H1 (cell line): ENCODE data around the gene SENP7. TPM values are rescaled to one million over a fixed set of nuclear protein-coding genes. Genes with fewer than 3 reads are reported as not detected.

Source experiments
- CTCF ChIA-PET: fragments of 300-600 bp; sonication (Branson Sonifier 250); formaldehyde crosslinking; loops from one replicate; lab custom pipeline; 2021; ENCODE audit not compliant: partially characterized antibody; lab: Charles Lee
- POLR2A ChIA-PET: fragments of 300-600 bp; sonication (Branson Sonifier 250); formaldehyde crosslinking; loops from one replicate; lab custom pipeline; 2021; ENCODE audit warnings: inconsistent platforms; ENCODE audit not compliant: partially characterized antibody; lab: Charles Lee
- DNase-seq, 2 experiments: peaks; one replicate each; pipeline versions ENCODE4 v3.0.0 to v3.0.0-alpha.2; 2010 to 2022; ENCODE audit warnings: low spot score in 2 of 2, low read depth in 1 of 2, mixed read lengths in 1 of 2
- FAIRE-seq: peaks from 2 replicates; lab custom pipeline; 2011; peaks lifted over from hg19 to GRCh38; lab: Jason Lieb, UNC
- H2AFZ ChIP-seq: 2 replicates; pipeline ENCODE4 v1.8.1; 2012; ENCODE audit warnings: low read length, inconsistent platforms
- H2AK5ac ChIP-seq: 2 replicates; pipeline ENCODE4 v1.6.1; 2013; ENCODE audit warnings: low read depth, low read length
- H2BK120ac ChIP-seq: replicated peaks from 2 replicates; pipeline ENCODE3; 2013; ENCODE audit warnings: low read depth, low read length, inconsistent platforms
- H2BK12ac ChIP-seq: 2 replicates; pipeline ENCODE4 v1.6.1; 2013; ENCODE audit warnings: low read depth, low read length
- H2BK15ac ChIP-seq: 2 replicates; pipeline ENCODE4 v1.6.1; 2013; ENCODE audit warnings: low read length
- H2BK20ac ChIP-seq: 2 replicates; pipeline ENCODE4 v1.6.1; 2013; ENCODE audit warnings: low read length
- H2BK5ac ChIP-seq: 2 replicates; pipeline ENCODE4 v1.6.1; 2013; ENCODE audit warnings: low read depth, low read length
- H3K14ac ChIP-seq: 2 replicates; pipeline ENCODE4 v1.6.1; 2013; ENCODE audit warnings: inconsistent platforms; ENCODE audit not compliant: insufficient read length
- H3K18ac ChIP-seq: 2 replicates; pipeline ENCODE4 v1.6.1; 2013; ENCODE audit warnings: low read length; ENCODE audit errors: extremely low read depth
- H3K23ac ChIP-seq: 2 replicates; pipeline ENCODE4 v1.6.1; 2013; ENCODE audit warnings: inconsistent platforms; ENCODE audit not compliant: insufficient read length
- H3K23me2 ChIP-seq: 2 replicates; pipeline ENCODE4 v1.6.1; 2013; ENCODE audit warnings: low read depth, low read length
- H3K27ac ChIP-seq: 2 replicates; pipeline ENCODE4 v1.6.1; 2011; ENCODE audit warnings: low read depth, low read length, inconsistent platforms
- H3K27me3 ChIP-seq, 4 experiments: replicated peaks in 1 of 4; 1 replicate in 1 of 4; 2 replicates in 3 of 4; pipeline versions ENCODE4 v1.6.1 to v1.8.1; 2011 to 2013; ENCODE audit warnings: low read length in 3 of 4, mild to moderate bottlenecking in 3 of 4, inconsistent platforms in 2 of 4, mixed read lengths in 2 of 4, moderate library complexity in 1 of 4; ENCODE audit not compliant: control insufficient read depth in 3 of 4, insufficient read depth in 3 of 4; ENCODE audit errors: extremely low read depth in 1 of 4
- H3K36me3 ChIP-seq, 4 experiments: 2 replicates each; pipeline versions ENCODE4 v1.6.1 to v1.8.1; 2011 to 2013; ENCODE audit warnings: mild to moderate bottlenecking in 4 of 4, low read length in 3 of 4, moderate library complexity in 2 of 4, control low read depth in 1 of 4, inconsistent platforms in 1 of 4; ENCODE audit not compliant: insufficient read depth in 4 of 4, control insufficient read depth in 2 of 4
- H3K4ac ChIP-seq: replicated peaks from 2 replicates; pipeline ENCODE3; 2013; ENCODE audit warnings: low read length, low read depth, mixed read lengths, inconsistent platforms; ENCODE audit not compliant: insufficient read length
- H3K4me1 ChIP-seq, 4 experiments: replicated peaks in 1 of 4; 1 replicate in 1 of 4; 2 replicates in 3 of 4; pipeline versions ENCODE4 v1.6.1 to v1.8.1; 2011 to 2013; ENCODE audit warnings: low read length in 3 of 4, inconsistent platforms in 2 of 4, mixed read lengths in 1 of 4; ENCODE audit not compliant: insufficient read depth in 4 of 4, control insufficient read depth in 3 of 4
- H3K4me2 ChIP-seq, 2 experiments: 2 replicates each; pipeline versions ENCODE4 v1.6.1 to v1.8.1; 2011 to 2013; ENCODE audit warnings: low read depth in 2 of 2, low read length in 2 of 2, control low read depth in 1 of 2, inconsistent platforms in 1 of 2, mild to moderate bottlenecking in 1 of 2; ENCODE audit not compliant: insufficient read depth in 1 of 2
- H3K4me3 ChIP-seq, 4 experiments: fragments of 200-600, 300-600 bp in 1 of 4; sonication (generic), shearing (Covaris generic), sonication (Bioruptor Twin) in 1 of 4; 2 replicates each; pipeline versions ENCODE4 v1.5.1 to v1.8.1; 2011 to 2016; ENCODE audit warnings: low read length in 4 of 4, low read depth in 3 of 4, control low read depth in 2 of 4, inconsistent platforms in 2 of 4, mild to moderate bottlenecking in 2 of 4, mixed read lengths in 1 of 4, moderate library complexity in 1 of 4; ENCODE audit not compliant: insufficient read depth in 2 of 4; ENCODE audit errors: extremely low read depth in 1 of 4
- H3K56ac ChIP-seq: replicated peaks from 2 replicates; pipeline ENCODE3; 2013; ENCODE audit warnings: low read depth, mild to moderate bottlenecking, mixed read lengths, low read length, inconsistent platforms; ENCODE audit not compliant: insufficient read length
- H3K79me1 ChIP-seq: 2 replicates; pipeline ENCODE4 v1.6.1; 2013; ENCODE audit warnings: low read depth, low read length, control low read depth
- H3K79me2 ChIP-seq, 2 experiments: 2 replicates each; pipeline versions ENCODE4 v1.6.1 to v1.8.1; 2012 to 2013; ENCODE audit warnings: low read length in 2 of 2, mild to moderate bottlenecking in 2 of 2, inconsistent platforms in 1 of 2; ENCODE audit not compliant: insufficient read depth in 2 of 2, control insufficient read depth in 1 of 2
- H3K9ac ChIP-seq, 4 experiments: replicated peaks in 1 of 4; 1 replicate in 1 of 4; 2 replicates in 3 of 4; pipeline versions ENCODE4 v1.6.1 to v1.8.1; 2011 to 2013; ENCODE audit warnings: low read depth in 3 of 4, low read length in 3 of 4, control low read depth in 2 of 4, mild to moderate bottlenecking in 2 of 4, moderate library complexity in 2 of 4, inconsistent platforms in 1 of 4; ENCODE audit errors: extremely low read depth in 1 of 4
- H3K9me3 ChIP-seq, 2 experiments: 2 replicates each; pipeline versions ENCODE4 v1.6.1 to v1.8.1; 2012 to 2013; ENCODE audit warnings: mild to moderate bottlenecking in 2 of 2, moderate library complexity in 2 of 2, control low read depth in 1 of 2, inconsistent platforms in 1 of 2, low read depth in 1 of 2, low read length in 1 of 2, mixed read lengths in 1 of 2; ENCODE audit not compliant: insufficient read depth in 2 of 2
- H4K20me1 ChIP-seq, 2 experiments: replicated peaks in 1 of 2; 2 replicates each; pipeline versions ENCODE3 to v1.8.1; 2011 to 2013; ENCODE audit warnings: inconsistent platforms in 2 of 2, low read length in 2 of 2, mild to moderate bottlenecking in 1 of 2; ENCODE audit not compliant: insufficient read depth in 2 of 2, control insufficient read depth in 1 of 2
- H4K5ac ChIP-seq: 2 replicates; pipeline ENCODE4 v1.6.1; 2013; ENCODE audit warnings: low read length, low read depth, mixed read lengths, inconsistent platforms; ENCODE audit not compliant: insufficient read length
- H4K8ac ChIP-seq: 2 replicates; pipeline ENCODE4 v1.8.0; 2013; ENCODE audit warnings: mild to moderate bottlenecking, moderate library complexity, low read length, inconsistent platforms; ENCODE audit not compliant: insufficient read depth; ENCODE audit errors: extremely low read depth
- H4K91ac ChIP-seq: replicated peaks from 2 replicates; pipeline ENCODE3; 2013; ENCODE audit warnings: low read length, mixed read lengths, inconsistent platforms; ENCODE audit not compliant: insufficient read length
- ASH2L ChIP-seq: fragments of 200-600, 300-600 bp; sonication (generic); IDR thresholded peaks from one replicate; pipeline ENCODE4 v1.7.1; 2017; ENCODE audit warnings: low read length
- CBX8 ChIP-seq: fragments of 300-800, 300-1000 bp; sonication (generic); IDR thresholded peaks from 2 replicates; pipeline ENCODE4 v1.7.1; 2016; ENCODE audit warnings: low read depth, low read length, borderline replicate concordance
- CTBP2 ChIP-seq: IDR thresholded peaks from 2 replicates; pipeline ENCODE4 v1.7.0; 2011; ENCODE audit warnings: borderline replicate concordance, mild to moderate bottlenecking, moderate library complexity, mixed read lengths, low read length; ENCODE audit not compliant: insufficient read depth, insufficient read length
- EP300 ChIP-seq, 2 experiments: IDR thresholded peaks; 1 replicate in 1 of 2; 2 replicates in 1 of 2; pipeline ENCODE4 v1.6.1; 2011 to 2012; ENCODE audit warnings: low read depth in 2 of 2, low read length in 2 of 2, mild to moderate bottlenecking in 2 of 2, borderline replicate concordance in 1 of 2, inconsistent platforms in 1 of 2, moderate library complexity in 1 of 2
- EZH2 ChIP-seq: fragments of 200-600 bp; sonication (generic); IDR thresholded peaks from 2 replicates; pipeline ENCODE4 v1.7.1; 2012; ENCODE audit warnings: low read depth, mild to moderate bottlenecking, moderate library complexity, low read length, inconsistent platforms; ENCODE audit not compliant: severe bottlenecking
- POU5F1 ChIP-seq: IDR thresholded peaks from 2 replicates; pipeline ENCODE4 v1.6.1; 2011; ENCODE audit warnings: low read depth, mild to moderate bottlenecking, low read length, moderate library complexity
- USF2 ChIP-seq: IDR thresholded peaks from 2 replicates; pipeline ENCODE4 v1.6.1; 2011; ENCODE audit warnings: low read length, improper control_type of control experiment
- WGBS, 2 experiments: shearing (Covaris generic) in 1 of 2; methylation state at CpG; one replicate each; pipeline versions ENCODE4 v1.1.6 to v1.1.7; 2013 to 2015; ENCODE audit warnings: low lambda C conversion rate in 2 of 2, mixed read lengths in 2 of 2, inconsistent platforms in 1 of 2, low coverage in 1 of 2, missing lambda C conversion rate in 1 of 2; ENCODE audit not compliant: insufficient replicate concordance in 2 of 2, insufficient coverage in 1 of 2, insufficient read length in 1 of 2; ENCODE audit errors: extremely low coverage in 1 of 2, missing lambda C conversion rate in 1 of 2; 5-methylcytosine and 5-hydroxymethylcytosine counted together
- polyA plus RNA-seq, 7 experiments: library from polyadenylated mRNA; depleted of rRNA in 3 of 7; stranded (reverse) in 5 of 7; unstranded in 2 of 7; fragments of >200 nt in 5 of 7; fragments of 200-250 nt in 2 of 7; gene quantifications; 1 replicate in 5 of 7; 2 replicates in 1 of 7; 4 replicates in 1 of 7; pipeline versions ENCODE4 v1.2.1 to v1.2.3, GENCODE V29; 2011 to 2013; ENCODE audit warnings: missing spikeins in 2 of 7, mixed read lengths in 2 of 7
- total RNA-seq: library from RNA; stranded (reverse); fragmentation: NEBNext Ultra II Directional; extraction: Animal tissue kit (Norgen Biotek cat#: 25700); gene quantifications from 2 replicates; pipeline ENCODE4 v1.2.1, GENCODE V29; 2021
- TF ChIP-seq, protein P1 (sequence below): IDR thresholded peaks from 2 replicates; pipeline ENCODE4 v1.6.1; 2011; ENCODE audit warnings: low read depth, mild to moderate bottlenecking, low read length; ENCODE audit not compliant: insufficient read depth

Gene SENP7
- total and polyA plus RNA-seq, 2 of the 8 experiments (the other 6 are each of a cell fraction or from before 2014, with no cell fraction given), result 2.8 to 7.8 TPM

- Histone ChIP-seq H3K4ac (no peak overlapping the region), H3K14ac (no peak overlapping the region), H2BK12ac (no peak overlapping the region), H3K56ac (no peak overlapping the region), H3K27ac (peak overlapping the region; percentile 65; the same call in 1 of the 2 replicates), H2BK20ac (no peak overlapping the region), H3K79me2 (no peaks in the 10 kb centered on the region), H4K5ac (peak overlapping the region; percentile 20), H3K36me3 (0 out of 8 replicates have a peak, but pooled peaks cover 0 to 2% (median 0%) of the 10 kb centered on the region in 4 experiments), H3K4me3 (peak overlapping the region in 1 of 4 experiments; percentile 39; a peak in 1 of 8 replicates), H3K27me3 (no peaks in the 10 kb centered on the region), H3K23ac (no peak overlapping the region), H2BK15ac (no peak overlapping the region), H2AK5ac (no peak overlapping the region), H2BK120ac (peak overlapping the region; percentile 48), H3K9ac (peak overlapping the region in 3 of 4 experiments; percentile 24 to 47 (median 43); a peak in 4 of 7 replicates), H4K8ac (no peak overlapping the region), H2AFZ (no peak overlapping the region), H3K4me2 (peak overlapping the region; percentile 26 to 54; a peak in 3 of 4 replicates), H3K18ac (no peak overlapping the region), H4K91ac (no peak overlapping the region), H3K4me1 (peaks cover 6 to 21% (median 14%) of the 10 kb centered on the region in 4 experiments; a peak in 6 of 7 replicates), H3K9me3 (peaks cover 10 to 13% of the 10 kb centered on the region in 2 experiments), H4K20me1 (no peaks in the 10 kb centered on the region), H3K79me1 (no peaks in the 10 kb centered on the region), H3K23me2 (no peaks in the 10 kb centered on the region), H2BK5ac (no peak overlapping the region; the same call in 1 of the 2 replicates)
- ChIA-PET CTCF (interaction anchor here (1.3 kb wide), 1 partner anchor 15 kb away, joined by 4 read pairs; no protein-coding TSS in a partner anchor), POLR2A (interaction anchor here (0.9 to 1.9 kb wide), 11 partner anchors 9 to 194 kb away, joined by 3 to 14 read pairs (median 4); partner anchors contain the start of genes CEP97, PCNP, SENP7 and TRMT10C)
- 3% methylated on average over 4 of the region's 4 CpGs; no CpG with 5 or more reads in 1 of the 2 experiments for WGBS, 2 experiments
- DNase-seq, result peak; percentile 51 to 57
- peak; percentile 100 for FAIRE-seq
- peak; percentile 60 for TF ChIP-seq CTBP2
- TF ChIP-seq, protein P1, sequence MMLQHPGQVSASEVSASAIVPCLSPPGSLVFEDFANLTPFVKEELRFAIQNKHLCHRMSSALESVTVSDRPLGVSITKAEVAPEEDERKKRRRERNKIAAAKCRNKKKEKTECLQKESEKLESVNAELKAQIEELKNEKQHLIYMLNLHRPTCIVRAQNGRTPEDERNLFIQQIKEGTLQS, result no peak
- peak; percentile 66 for TF ChIP-seq ASH2L
- no peak for TF ChIP-seq USF2
- peak; percentile 90 for TF ChIP-seq POU5F1
- no peak for TF ChIP-seq CBX8
- no peak for TF ChIP-seq EZH2
- peak in 1 of 2 experiments; percentile 50; a peak in 1 of 3 replicates for TF ChIP-seq EP300 (IDR thresholded peaks at IDR 0.05; ENCODE audit: borderline replicate concordance in 1 of 2, low read depth in 2 of 2, low read length in 2 of 2)
Observed at GRCh38 chr3:101529816-101530685, 17.0 kb upstream of the SENP7 start.
